Caco-2 (cell line): ENCODE measurements around the gene TOP3B. TPM values are rescaled to one million over a fixed set of nuclear protein-coding genes. Genes with fewer than 3 reads are reported as not detected.
A peak's percentile ranks its signal among the peaks of the same experiment; 100 is the strongest.

Source experiments
- BruUV-seq: library from RNA; stranded (reverse); fragments of 400-500 nt; replicated peaks from 2 replicates; lab custom pipeline; 2021; lab: Mats Ljungman, UMichigan
- CTCF ChIA-PET: fragments of 300-600 bp; sonication (Branson Sonifier 250); formaldehyde crosslinking; loops from one replicate; lab custom pipeline; 2022; ENCODE audit warnings: antibody characterized with exemption; lab: Charles Lee
- POLR2A ChIA-PET: fragments of 300-600 bp; sonication (Branson Sonifier 250); formaldehyde crosslinking; loops from one replicate; lab custom pipeline; 2022; ENCODE audit warnings: antibody characterized with exemption; lab: Charles Lee
- DNase-seq, 2 experiments: peaks; one replicate each; pipeline versions ENCODE4 v3.0.0 to v3.0.0-alpha.2; 2020 to 2022
- H3K27me3 ChIP-seq: replicated peaks from 2 replicates; pipeline ENCODE4 v1.6.0; 2011; ENCODE audit warnings: low read length; ENCODE audit not compliant: control insufficient read depth, insufficient read depth
- H3K36me3 ChIP-seq: 2 replicates; pipeline ENCODE4 v1.5.1; 2011; ENCODE audit warnings: low read length; ENCODE audit not compliant: control insufficient read depth, insufficient read depth
- H3K4me1 ChIP-seq: fragments of 250-450 bp; sonication (Bioruptor Pico); 2 replicates; pipeline ENCODE4 v1.5.1; 2020; ENCODE audit warnings: mild to moderate bottlenecking
- H3K4me3 ChIP-seq: 2 replicates; pipeline ENCODE4 v1.5.1; 2011; ENCODE audit warnings: low read depth, mild to moderate bottlenecking, control low read depth, low read length
- H3K9me3 ChIP-seq: fragments of 250-450 bp; sonication (Bioruptor Pico); 2 replicates; pipeline ENCODE4 v1.5.1; 2020; ENCODE audit warnings: mild to moderate bottlenecking, moderate library complexity
- H3K27ac Mint-ChIP-seq: one replicate; pipeline ENCODE4 v1.8.0; 2022; ENCODE audit warnings: mixed read lengths; ENCODE audit not compliant: unreplicated experiment
- H3K27me3 Mint-ChIP-seq: one replicate; pipeline ENCODE4 v1.8.0; 2022; ENCODE audit warnings: mixed read lengths; ENCODE audit not compliant: insufficient read depth, unreplicated experiment
- H3K36me3 Mint-ChIP-seq: one replicate; pipeline ENCODE4 v1.8.0; 2022; ENCODE audit warnings: mild to moderate bottlenecking, mixed read lengths; ENCODE audit not compliant: insufficient read depth, unreplicated experiment
- H3K4me1 Mint-ChIP-seq: one replicate; pipeline ENCODE4 v1.8.0; 2022; ENCODE audit warnings: low read depth, mixed read lengths; ENCODE audit not compliant: unreplicated experiment
- H3K4me3 Mint-ChIP-seq: one replicate; pipeline ENCODE4 v1.8.0; 2022; ENCODE audit warnings: mild to moderate bottlenecking, moderate library complexity, mixed read lengths; ENCODE audit not compliant: unreplicated experiment
- H3K9me3 Mint-ChIP-seq: one replicate; pipeline ENCODE4 v1.8.0; 2022; ENCODE audit warnings: mixed read lengths; ENCODE audit not compliant: unreplicated experiment
- CTCF ChIP-seq, 2 experiments: fragments of 200-600 bp in 1 of 2; IDR thresholded peaks; 1 replicate in 1 of 2; 2 replicates in 1 of 2; pipeline versions ENCODE4 v1.5.1 to v1.8.0; 2011 to 2022; ENCODE audit warnings: antibody characterized with exemption in 1 of 2, control low read depth in 1 of 2, inconsistent platforms in 1 of 2, low read depth in 1 of 2, low read length in 1 of 2, mild to moderate bottlenecking in 1 of 2, moderate library complexity in 1 of 2; ENCODE audit not compliant: insufficient read depth in 1 of 2, severe bottlenecking in 1 of 2, unreplicated experiment in 1 of 2
- intact Hi-C: fragments of 100-400 bp; cut with micrococcal nuclease; formaldehyde crosslinking; loops from one replicate; pipeline ENCODE4 v1.10.0; 2022; ENCODE audit not compliant: unreplicated experiment
- total RNA-seq: library from RNA; stranded (reverse); gene quantifications from 2 replicates; pipeline ENCODE4 v1.2.3, GENCODE V29; 2022

Gene TOP3B
- total RNA-seq, 1 experiment from 2014 or later: 63.7 TPM

- Histone ChIP-seq H3K4me1 (peaks cover 4% of the 10 kb centered on the region; the same call in 1 of the 2 replicates), H3K4me3 (no peak overlapping the region), H3K36me3 (no peaks in the 10 kb centered on the region), H3K27me3 (no peaks in the 10 kb centered on the region), H3K9me3 (no peaks in the 10 kb centered on the region)
- no TSS peak for BruUV-seq
- Mint-ChIP-seq H3K4me1 (no peaks in the 10 kb centered on the region), H3K9me3 (no peaks in the 10 kb centered on the region), H3K36me3 (no peaks in the 10 kb centered on the region), H3K27me3 (no peaks in the 10 kb centered on the region), H3K4me3 (no peak overlapping the region), H3K27ac (no peak overlapping the region)
- no peak for TF ChIP-seq CTCF (IDR thresholded peaks at IDR 0.05; ENCODE audit: insufficient read depth in 1 of 2, low read depth in 1 of 2, low read length in 1 of 2, severe bottlenecking in 1 of 2, unreplicated experiment in 1 of 2)
- intact Hi-C loops: no loop called here
- POLR2A ChIA-PET: no interaction called here
- CTCF ChIA-PET: no interaction called here
- DNase-seq: no peak
Measured at GRCh38 chr22:21985214-21985613, 2.6 kb upstream of the TOP3B start.

GRCh38 chr22:21984793-21985192, 2.2 kb upstream of the TOP3B start:
- Mint-ChIP-seq H3K4me1 (no peaks in the 10 kb centered on the region), H3K4me3 (no peak overlapping the region), H3K27me3 (no peaks in the 10 kb centered on the region), H3K27ac (no peak overlapping the region), H3K9me3 (no peaks in the 10 kb centered on the region), H3K36me3 (no peaks in the 10 kb centered on the region)
- Histone ChIP-seq H3K9me3 (no peaks in the 10 kb centered on the region), H3K4me3 (no peak overlapping the region), H3K4me1 (peaks cover 4% of the 10 kb centered on the region; the same call in 1 of the 2 replicates), H3K27me3 (no peaks in the 10 kb centered on the region), H3K36me3 (no peaks in the 10 kb centered on the region)
- ChIA-PET POLR2A (no interaction called here), CTCF (interaction anchor here (0.6 to 0.7 kb wide), 2 partner anchors 33 to 126 kb away, joined by 3 to 6 read pairs; no protein-coding TSS in a partner anchor)
- peak in 1 of 2 experiments; percentile 19 for DNase-seq
- BruUV-seq: no TSS peak
- intact Hi-C loops: no loop called here
- TF ChIP-seq CTCF (IDR thresholded peaks at IDR 0.05; ENCODE audit: insufficient read depth in 1 of 2, low read depth in 1 of 2, low read length in 1 of 2, severe bottlenecking in 1 of 2, unreplicated experiment in 1 of 2): peak in 1 of 2 experiments; percentile 45

GRCh38 chr22:21981874-21982273, 713 bp downstream of the TOP3B start:
- ChIA-PET CTCF (interaction anchor here (1.1 to 1.8 kb wide), 2 partner anchors 9 to 30 kb away, joined by 3 to 6 read pairs; partner anchors contain the start of gene PPM1F), POLR2A (interaction anchor here (0.6 to 1.9 kb wide), 2 partner anchors 10 to 34 kb away, joined by 4 to 6 read pairs; no protein-coding TSS in a partner anchor)
- BruUV-seq: no TSS peak
- no peaks in the 10 kb centered on the region for H3K27me3 Mint-ChIP-seq
- H3K27ac Mint-ChIP-seq: peak overlapping the region; percentile 82
- Histone ChIP-seq H3K4me3 (peak overlapping the region; percentile 81), H3K4me1 (peaks cover 4% of the 10 kb centered on the region; the same call in 1 of the 2 replicates), H3K27me3 (no peaks in the 10 kb centered on the region), H3K9me3 (no peaks in the 10 kb centered on the region), H3K36me3 (no peaks in the 10 kb centered on the region)
- no peaks in the 10 kb centered on the region for H3K9me3 Mint-ChIP-seq
- intact Hi-C loops: no loop called here
- no peak for TF ChIP-seq CTCF (IDR thresholded peaks at IDR 0.05; ENCODE audit: insufficient read depth in 1 of 2, low read depth in 1 of 2, low read length in 1 of 2, severe bottlenecking in 1 of 2, unreplicated experiment in 1 of 2)
- peak overlapping the region; percentile 82 for H3K4me3 Mint-ChIP-seq
- H3K4me1 Mint-ChIP-seq: no peaks in the 10 kb centered on the region
- H3K36me3 Mint-ChIP-seq: no peaks in the 10 kb centered on the region
- no peak for DNase-seq
